NCI-H2196 (cell line): ENCODE measurements around the gene PRAC2.

ENCODE experiments used
- DNase-seq: peaks from one replicate; lab custom pipeline; 2025; ENCODE audit not compliant: unreplicated experiment; lab: John Stamatoyannopoulos, UW

The PRAC2 gene

DNA sequence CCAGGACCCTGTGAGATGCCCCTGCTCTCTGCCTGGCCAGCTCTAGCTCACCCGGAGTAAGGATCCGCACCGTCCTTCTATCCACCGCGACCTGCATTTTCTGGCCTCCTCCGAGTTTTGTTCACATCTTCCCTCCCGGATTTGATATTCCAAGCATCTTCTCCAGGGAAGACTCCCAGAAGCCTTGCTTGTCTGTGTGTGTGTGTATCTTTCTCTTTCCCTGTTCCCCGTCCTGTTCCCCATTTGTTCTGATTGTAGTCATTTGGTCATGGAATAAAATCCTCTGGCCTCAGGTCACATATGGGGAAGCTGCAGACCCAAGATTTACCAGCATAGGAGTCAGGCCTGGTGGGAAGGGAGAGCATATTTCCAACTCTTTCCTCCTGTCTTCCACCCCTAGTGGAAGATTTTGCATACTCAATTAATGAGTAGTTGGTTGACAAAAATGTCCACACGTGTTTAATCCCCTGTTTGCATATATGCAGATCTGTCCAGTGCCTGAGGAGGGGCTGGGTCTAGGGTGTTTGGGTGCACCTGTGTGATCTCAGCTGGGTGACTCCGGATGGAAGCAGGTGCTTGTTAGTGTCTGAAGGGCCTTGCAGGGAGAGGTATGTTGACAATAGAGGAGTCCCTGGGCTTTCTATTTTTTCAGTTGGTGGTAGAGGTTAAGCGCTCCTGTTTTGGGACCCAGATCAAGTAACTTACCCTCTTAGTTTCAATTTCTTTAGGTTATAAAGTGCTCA, 2.5 kb upstream of the PRAC2 start:
- DNase-seq = no peak

DNA sequence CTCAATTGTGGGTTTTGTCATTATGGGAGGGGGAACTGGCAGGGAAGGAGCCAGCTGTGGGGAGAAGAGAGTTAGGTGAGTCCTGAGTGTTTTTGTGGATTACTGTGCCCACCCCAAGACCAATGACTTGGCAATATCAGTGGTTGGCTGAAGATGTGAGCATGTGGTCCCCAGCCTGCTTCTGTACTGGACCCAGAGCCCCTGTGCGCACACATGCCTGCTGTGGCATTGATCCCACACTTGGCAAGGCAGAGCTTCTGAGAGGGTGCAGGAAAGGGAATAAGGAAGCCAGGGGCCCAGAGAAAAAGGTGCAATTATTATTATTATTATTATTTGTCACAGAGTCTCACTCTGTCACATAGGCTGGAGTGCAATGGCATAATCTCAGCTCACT, 2.0 kb upstream of the PRAC2 start:
- no peak for DNase-seq

DNA sequence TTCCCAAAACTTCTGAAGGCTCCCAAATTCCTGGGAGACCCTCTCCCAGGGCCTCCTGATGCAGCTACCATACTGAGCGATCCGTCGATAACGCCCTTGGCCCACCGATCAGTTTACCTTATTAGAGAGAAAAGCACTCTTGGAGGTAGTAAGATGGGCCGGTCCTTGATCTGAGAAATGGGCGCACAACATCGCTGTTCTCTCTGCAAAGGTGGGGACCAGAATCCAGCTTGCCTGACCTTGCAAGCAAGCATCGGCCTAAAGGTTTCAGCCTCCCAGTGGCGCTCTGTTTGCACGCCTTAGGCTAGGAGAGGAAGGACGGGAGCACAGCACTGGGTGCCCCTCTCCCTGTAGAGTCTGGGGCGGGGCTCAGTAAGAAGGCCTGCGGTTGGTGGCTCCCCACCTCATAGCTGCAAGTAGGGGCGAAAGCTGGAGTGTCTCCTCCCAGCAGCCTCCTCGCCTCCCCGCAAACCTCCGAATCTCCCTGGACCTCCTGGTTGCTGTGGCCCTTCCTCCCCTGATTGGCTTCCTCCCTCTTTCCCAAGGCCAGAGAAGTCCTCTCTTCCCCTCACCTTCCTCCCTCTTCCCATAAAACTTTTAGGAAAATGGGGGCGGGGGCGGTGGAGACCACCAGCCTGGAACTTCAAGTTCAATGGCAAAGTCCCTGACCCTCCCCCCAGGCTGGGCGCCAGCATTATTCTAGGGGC, 631 bp upstream of the PRAC2 start, which contains the start of gene PRAC1:
Gene PRAC1 (minus strand): TSS at position 318 of the 707 bp plus-strand sequence. CDS start 126 bp downstream, at position 192.
- no peak for DNase-seq

DNA sequence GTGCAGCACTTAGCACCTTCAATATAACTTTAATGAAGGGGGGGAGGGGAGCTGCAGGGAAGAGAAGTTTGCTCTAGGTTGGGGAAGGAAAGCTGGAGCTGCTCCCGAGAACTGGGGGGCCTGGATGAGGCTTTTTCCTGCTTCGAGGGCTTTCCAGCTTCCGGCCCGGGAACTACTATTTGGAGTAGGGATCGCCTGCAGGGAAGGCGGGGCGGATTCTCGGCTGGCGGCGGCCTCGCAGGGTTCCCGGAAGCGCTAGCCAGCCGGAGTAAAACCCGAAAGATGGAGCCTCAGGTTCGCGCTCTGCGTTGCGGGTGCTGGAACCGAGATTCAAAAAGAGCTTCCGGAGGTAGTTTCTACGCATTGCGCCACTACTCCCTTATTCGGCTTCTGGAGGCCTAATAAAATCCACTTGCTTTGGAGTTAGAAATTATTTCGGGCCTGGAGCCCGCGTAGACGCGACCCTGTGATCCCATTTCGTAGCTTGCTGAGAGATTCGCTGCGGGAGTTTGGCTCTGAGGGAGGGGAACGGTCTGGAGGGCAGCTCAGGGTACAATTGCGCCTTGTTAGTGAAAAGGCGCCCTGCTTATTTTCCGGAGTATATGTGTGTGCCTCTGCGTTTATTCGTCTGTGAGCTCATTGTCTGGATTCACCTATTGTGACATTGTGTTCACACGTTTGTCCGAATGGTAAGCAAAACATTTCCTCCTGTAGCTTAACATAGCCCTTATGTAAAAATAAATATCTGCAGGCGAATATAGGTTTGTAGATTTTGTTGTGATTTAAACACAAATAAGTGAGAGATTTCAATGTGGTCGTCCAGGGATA, 652 bp downstream of the PRAC2 start:
- DNase-seq = no peak

DNA sequence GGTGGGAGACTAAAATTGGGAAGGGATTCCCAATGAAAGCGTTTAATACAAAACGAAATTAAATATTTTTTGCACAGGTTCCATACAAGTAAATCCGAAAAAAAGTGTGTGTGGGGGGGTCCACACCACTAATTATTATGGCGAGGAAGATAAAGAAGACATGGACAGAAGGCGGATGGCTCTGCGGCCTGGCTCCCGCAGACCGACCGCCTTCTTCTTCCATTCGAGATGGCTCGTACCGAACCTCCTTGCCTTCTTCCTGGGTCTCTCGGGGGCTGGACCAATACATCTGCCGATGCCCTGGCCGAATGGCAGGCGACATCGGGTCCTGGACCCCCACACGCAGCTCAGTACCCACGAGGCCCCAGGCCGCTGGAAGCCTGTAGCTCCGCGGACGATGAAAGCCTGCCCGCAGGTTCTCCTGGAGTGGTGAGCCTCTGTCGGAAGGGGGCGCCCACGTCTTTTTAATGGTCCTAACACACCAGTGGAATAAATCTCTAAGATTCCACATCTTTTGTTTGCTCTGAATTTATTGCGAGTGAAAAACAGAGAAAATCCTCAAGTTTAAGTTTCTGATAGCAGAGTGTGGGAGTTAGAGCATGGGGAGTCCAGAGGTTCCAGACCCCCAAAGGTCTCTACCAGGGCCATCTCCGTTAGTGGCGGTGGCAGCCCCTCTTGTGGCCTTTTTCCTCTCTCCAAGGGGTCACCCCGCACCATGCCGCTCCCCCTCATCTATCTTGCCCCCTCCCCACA, 1.4 kb downstream of the PRAC2 start:
- peak; percentile 55 for DNase-seq

DNA sequence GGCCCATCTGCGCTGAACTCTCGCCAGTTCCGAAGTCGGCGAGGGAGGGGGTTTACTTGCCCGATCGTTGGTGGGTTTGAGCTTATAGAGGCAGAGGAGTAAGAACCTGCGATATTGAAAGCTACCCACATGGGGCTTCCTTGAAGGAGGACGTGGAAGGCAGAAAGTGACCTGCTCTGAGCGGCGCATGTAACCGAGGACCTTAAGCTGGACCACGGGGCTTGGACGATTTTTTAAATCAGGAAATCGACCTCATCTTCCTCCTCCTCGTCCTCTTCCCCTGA, 2.0 kb downstream of the PRAC2 start:
- DNase-seq = no peak

DNA sequence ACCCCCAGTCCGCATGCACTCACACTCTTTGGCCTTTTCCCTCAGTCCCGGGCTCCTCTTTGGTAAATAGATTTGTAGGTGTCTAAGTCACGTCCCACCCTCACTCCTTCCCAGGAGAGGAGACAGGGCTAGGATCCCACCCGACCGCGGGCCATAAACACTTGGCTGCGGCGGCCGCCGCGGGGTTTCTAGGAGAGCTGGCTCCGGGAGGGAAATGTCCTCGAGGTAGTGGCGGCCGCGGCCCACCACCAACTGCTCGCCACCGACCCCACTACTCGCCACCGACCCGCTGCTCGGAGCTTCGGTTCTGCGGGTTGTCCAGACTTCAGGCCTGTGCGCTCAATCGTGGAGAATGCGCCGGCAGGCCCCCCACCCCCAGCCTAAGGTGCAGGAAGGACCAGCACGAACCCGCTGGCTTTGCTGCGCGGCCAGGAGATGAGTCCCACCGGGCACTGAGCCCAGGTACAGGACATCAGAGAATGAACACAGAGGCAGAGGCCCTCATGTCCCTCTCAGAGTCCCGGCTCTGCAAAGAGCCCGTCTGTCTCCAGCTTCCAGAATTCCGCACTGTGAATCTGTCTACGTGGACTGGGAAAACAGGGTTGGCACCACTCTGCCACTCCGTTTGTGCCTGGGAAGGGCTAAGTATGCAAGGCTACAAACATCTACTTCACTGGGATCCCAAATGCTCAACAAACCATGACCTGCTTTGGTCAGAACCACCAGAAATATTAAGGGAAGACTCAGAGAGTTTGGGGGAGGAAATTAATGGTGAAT, 2.5 kb downstream of the PRAC2 start:
- no peak for DNase-seq

DNA sequence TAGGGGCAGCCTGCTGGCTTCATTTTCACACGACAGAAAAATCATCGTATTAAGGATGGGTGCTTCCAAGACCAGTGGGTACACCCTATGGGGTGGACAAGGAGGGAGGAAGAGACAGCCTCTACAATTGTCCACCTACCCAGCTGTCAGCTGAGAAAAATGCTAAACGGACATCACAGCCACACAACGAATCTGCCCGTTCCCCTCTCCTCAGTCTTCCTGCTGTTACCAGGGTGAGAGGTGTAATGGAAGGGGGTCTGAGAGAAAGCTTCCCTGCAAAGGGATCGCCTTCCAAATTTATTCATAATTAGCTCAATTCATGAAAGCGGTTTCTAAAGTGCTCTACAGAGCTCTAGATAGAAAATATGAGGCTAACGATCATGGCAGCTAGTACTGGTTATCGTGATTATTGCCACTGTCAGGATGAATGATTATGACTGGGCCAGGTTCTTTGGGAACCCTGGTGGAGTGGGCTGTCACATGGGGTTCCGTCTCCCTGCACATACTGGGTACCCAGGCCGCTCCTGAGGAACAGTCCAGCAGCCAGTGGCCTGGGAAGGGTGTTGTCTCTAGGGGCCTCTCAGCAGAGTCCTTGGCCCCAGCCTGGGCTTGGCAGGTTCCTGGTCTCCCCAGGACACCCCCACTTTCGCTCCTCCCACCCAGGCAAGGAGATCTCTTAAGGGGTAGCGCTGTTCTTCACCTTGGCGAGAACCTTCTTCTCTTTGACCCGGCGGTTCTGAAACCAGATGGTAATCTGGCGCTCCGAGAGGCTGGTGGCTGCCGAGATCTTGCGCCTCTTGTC, 3.3 kb downstream of the PRAC2 start:
- DNase-seq = no peak

DNA sequence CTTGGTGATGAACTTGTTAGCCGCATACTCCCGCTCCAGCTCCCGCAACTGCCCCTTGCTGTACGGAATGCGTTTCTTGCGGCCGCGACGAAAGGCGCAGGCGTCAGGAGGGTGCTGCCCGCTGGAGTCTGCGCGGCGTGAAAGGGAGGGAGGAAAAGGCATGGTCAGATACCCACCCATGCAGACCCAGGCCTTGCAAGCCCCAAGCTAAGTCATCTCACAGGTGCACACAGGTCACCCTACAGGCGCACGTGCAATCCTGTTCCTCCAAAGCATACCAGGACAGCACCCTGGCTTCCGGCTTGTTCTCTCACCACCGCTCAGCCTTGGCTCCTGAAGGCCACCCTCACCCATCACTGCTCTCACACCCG, 3.9 kb downstream of the PRAC2 start:
- DNase-seq = no peak

DNA sequence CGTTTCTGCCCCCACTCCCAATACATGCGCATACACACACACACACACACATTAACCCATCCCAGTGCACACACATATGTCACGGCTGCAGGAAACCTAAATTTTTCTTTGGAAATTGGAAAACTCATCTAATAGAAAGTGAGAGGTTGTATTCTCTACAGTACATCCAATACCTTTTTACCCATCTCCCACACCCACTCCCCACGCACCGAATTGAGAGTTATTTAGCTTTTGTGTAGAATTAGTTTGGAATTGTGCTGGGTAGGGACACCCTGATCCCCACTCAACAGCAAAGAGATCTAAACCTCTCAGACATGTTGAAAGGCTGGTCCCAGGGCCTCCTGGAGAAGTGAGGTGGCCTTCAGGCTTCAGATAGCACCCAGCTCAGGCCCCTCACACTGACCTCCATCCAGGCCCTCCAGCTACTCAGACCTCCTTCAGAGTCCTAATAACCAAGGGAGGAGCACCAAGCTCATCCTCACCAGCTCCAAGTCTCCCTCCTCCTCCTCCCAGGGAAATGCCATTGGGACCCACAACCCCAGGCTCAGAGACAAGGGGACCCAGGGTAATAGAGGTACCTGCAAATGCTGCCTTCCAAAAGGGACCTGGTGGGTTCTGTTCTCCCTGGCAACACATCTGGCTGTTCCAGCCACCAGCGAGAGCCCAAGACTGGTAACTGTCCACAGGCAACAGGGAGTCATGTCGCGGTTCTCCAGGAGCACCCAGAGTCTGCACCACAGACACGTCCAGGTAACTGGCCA, 4.6 kb downstream of the PRAC2 start:
- no peak for DNase-seq

DNA sequence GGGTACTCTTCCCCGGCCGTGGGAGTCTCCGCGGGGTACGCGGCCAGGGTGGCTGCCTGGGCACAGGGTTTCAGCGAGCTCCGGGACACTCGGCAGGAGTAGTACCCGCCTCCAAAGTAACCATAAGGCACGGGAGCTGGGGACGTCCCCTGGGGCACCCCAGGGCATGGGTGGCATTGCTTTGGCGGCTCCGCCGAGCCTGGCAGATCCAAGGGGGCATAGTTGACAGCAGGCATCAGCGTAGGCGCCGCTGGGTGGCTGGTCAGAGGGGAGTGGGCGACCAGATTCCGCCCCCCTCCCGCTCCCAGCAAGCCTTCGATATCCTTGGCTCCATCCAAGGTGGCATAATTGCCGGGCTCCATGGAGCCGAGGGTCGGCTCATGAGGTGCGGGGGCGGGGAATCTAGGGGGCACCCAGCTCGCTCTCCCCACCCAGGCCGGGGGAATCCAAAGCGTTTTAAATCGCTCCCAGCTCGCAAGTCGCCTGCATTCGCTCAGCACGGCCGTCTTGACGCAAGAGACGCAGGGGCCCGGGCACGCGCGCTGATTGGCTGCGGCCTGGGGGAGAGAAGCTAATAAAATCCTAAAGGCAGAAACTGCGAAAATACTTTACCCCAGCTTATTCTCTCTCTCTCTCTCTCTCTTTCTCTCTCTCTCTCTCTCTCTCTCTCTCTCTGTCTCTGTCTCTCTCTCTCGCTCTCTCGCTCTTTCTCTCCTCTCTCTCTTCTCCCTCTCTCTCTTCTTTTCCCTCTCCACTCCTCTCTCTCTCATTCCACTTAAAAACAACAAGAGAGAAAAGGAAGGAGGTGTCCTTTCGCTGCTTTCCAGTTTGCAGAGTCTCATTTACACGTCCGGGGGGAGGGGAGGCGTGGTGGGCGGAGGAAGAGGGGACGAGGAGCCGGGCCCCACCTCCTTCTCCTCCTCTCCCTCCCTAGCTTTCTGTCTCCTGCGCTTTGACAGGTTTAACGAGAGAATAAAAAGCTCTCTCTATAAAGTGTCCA, 5.5 kb downstream of the PRAC2 start, which contains the start of gene HOXB13:
Gene HOXB13 (minus strand): TSS at position 519 of the 1,000 bp plus-strand sequence. CDS start 157 bp downstream, at position 362.
- peak; percentile 77 for DNase-seq

DNA sequence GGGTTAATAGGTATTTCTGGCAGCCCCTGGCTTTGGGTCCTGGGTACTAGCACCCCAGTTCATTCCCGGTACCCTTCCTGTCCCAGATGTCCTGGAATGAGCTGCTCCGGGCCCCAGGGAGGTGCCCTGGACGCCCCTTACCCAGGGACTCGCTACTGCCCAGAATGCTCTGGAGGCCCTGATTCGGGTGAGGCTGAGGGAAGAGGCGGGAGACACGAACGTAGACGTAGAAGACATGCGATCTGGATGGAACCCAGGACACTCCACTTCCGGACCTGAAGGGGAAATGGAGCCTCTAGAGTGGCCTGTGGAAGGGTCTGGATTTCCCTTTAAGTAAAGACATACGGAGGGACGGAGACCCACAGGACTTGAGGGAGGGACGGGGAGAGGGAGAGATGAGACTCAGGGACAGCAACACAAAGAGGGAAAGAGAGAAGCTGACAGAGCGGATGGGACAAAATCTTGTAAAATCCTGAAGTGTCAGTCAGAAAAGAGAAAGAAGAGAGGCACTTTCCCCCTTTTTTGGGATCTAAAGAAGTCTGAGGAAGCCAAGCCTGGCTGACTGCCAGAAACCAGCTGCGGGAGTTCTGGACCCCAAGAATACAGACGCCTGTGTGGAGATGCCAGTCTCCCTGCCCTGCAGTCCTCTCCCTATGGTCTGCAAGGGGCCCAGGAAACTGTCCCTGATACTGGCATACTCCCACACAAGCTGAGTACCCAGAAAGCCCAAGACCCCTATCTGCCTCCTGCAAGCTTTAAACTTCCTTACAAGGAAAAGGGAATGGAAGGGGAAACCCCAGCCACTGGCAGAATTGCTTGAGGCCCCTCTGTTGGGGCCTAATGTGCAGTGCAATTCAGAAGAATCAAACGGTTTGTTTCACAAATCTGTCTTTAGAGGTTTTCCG, 6.6 kb downstream of the PRAC2 start:
- DNase-seq = no peak

DNA sequence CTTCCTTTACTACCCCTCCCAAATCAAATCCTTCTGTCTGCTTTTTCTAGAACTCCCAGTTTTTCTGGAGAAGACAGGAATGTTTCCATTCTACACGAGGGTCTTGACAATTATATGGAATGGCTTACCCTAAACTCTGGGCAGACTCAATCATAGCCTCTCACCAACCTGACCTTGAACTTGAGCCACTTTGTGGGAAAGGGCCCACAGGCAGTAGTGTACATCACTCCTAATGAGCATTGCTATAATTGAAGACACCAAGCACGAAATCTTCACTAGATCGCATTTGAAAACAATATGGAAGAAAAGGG, 7.2 kb downstream of the PRAC2 start:
- no peak for DNase-seq

DNA sequence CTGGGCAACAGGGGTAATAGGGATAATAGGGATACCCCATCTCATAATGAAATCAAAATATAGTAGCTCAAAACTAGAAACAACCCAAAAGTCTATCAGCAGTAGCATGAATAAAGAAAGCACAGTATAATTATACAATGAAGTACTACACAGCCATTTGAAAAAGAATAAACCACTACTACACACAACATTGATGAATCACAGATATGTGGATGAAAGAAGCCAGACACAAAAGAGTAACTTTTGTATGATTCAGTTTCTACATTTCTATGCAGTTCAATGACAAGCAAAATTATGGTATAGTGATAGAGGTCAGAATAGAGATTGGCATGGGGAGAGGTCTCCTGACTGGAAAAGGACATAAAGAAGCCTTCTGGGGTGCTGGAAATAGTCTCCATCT, 8.4 kb downstream of the PRAC2 start:
- no peak for DNase-seq

DNA sequence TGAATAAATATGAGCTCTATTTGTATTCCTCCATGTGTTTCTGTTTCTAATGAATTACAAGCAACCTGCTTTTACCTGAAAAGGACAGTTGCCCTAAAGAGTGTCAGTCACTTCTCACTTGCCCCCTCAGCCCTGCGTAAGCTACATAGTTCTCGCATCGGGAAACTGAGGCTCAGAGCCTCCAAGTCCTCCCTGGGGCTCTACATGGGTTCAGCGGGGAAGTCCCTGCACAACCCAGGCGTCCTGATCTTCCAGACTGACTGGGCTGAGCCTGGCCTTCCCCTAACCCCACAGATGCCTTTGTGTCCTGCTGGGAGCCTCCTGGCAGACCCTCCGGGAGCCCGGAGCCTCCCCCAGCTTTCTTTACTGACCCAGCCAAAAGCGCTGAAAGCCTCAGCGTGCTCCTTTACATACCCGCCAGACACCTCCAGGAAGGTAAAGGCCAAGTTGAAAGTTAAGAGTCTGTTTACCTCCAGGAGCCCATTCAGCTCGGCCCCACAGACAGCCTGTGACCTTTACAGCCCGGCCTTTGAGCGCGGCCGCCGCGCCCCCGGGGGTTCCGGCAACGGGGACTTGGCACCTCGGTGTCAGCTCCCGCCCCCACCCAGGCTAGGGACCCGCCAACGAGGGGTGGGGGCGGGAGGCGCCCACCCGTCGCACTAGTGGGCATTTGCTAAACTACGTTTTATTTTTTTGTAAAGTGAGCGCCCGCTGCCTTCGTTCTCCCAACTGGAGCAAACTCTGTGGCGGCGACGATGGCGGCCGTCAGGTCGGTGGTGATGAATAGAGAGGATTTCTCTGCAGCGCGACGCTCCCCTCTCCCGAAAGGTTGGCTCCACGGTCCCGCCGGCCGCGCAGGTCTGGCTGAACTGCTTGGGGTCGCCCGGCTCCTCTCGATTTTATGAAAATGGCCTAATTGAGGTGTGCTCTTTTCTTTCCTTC, 10.0 kb downstream of the PRAC2 start:
- DNase-seq = no peak
